Tibial nerve (tissue), 4 donors: ENCODE results near the gene TM9SF4. TPM values are rescaled to one million over a fixed set of nuclear protein-coding genes. Genes with fewer than 3 reads are reported as not detected.

Experiments
- DNase-seq, 2 donors: peaks; one replicate each; pipeline ENCODE4 v3.0.0-alpha.2; 2019; ENCODE audit warnings: low spot score in 2 of 2
- H3K27ac ChIP-seq, 4 donors: fragments of 200-600 bp; sonication (generic) in 3 of 4; one replicate each; pipeline ENCODE4 v1.5.1; 2017 to 2019; ENCODE audit warnings: mild to moderate bottlenecking in 1 of 4
- H3K27me3 ChIP-seq, 2 donors: fragments of 200-600 bp; sonication (generic) in 1 of 2; one replicate each; pipeline versions ENCODE4 v1.5.1 to v1.6.0; 2017 to 2019
- H3K36me3 ChIP-seq, 3 donors: fragments of 200-600 bp; sonication (generic); one replicate each; pipeline ENCODE4 v1.5.1; 2018 to 2019
- H3K4me1 ChIP-seq, 4 donors: fragments of 200-600 bp; sonication (generic) in 3 of 4; one replicate each; pipeline ENCODE4 v1.5.1; 2017 to 2019
- H3K4me3 ChIP-seq, 4 donors: fragments of 200-600 bp; sonication (generic) in 3 of 4; one replicate each; pipeline ENCODE4 v1.5.1; 2017 to 2019; ENCODE audit warnings: mild to moderate bottlenecking in 1 of 4, moderate library complexity in 1 of 4
- H3K9me3 ChIP-seq, 4 donors: fragments of 200-600 bp; sonication (generic) in 3 of 4; one replicate each; pipeline ENCODE4 v1.5.1; 2017 to 2019
- EP300 ChIP-seq, 2 donors: sonication (generic); formaldehyde crosslinking; IDR thresholded peaks; one replicate each; pipeline ENCODE4 v1.6.1; 2017; ENCODE audit warnings: antibody characterized with exemption in 2 of 2, mild to moderate bottlenecking in 1 of 2
- POLR2A ChIP-seq, 2 donors: fragments of 450-650 bp; IDR thresholded peaks; one replicate each; pipeline ENCODE4 v1.6.1; 2017; ENCODE audit warnings: antibody characterized with exemption in 2 of 2, mild to moderate bottlenecking in 2 of 2, moderate library complexity in 2 of 2
- WGBS, 2 donors: methylation state at CpG; one replicate each; pipeline ENCODE4 v1.1.5; 2018; 5-methylcytosine and 5-hydroxymethylcytosine counted together
- total RNA-seq, 4 donors: library from RNA; depleted of rRNA; stranded (reverse); fragments of >200 nt; gene quantifications; one replicate each; pipeline ENCODE4 v1.1.0, GENCODE V29; 2016
- TF ChIP-seq, protein P1 (sequence below), 5 experiments: fragments of 200-600 bp in 3 of 5; fragments of 450-650 bp in 2 of 5; sonication (generic) in 3 of 5; IDR thresholded peaks; one replicate each; pipeline ENCODE4 v1.5.1; 2016 to 2019; ENCODE audit warnings: antibody characterized with exemption in 5 of 5, mild to moderate bottlenecking in 3 of 5, moderate library complexity in 2 of 5

Gene TM9SF4
- total RNA-seq, 4 donors from 2014 or later, result 23.1 to 40.5 (median 28.8) TPM

DNA sequence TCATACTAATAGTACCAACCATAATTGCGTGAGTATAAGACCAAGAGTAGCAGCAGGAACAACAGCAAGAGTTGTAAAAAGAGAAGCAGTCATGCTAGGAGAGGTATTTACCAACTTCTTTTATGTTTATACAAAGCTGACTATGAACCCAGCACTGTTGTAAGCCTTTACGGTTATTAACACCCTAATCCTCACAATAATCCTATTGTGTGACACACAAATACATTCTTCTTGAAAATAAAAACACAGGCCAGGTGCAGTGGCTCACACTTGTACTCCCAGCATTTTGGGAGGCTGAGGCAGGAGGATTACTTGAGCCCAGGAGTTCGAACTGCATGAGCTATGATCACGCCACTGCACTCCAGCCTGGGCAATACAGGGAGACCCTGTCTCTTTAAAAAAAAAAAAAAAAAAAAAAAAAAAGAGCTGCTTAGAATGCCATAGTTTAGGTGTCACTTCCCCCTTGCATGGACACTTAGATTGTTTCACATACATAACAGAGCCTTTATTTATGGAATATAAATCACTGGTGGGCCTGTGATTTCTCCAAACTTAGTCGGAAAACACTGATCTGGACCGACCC is 37.3 kb upstream of the TM9SF4 start:
- Histone ChIP-seq H3K27me3 (no peaks in the 10 kb centered on the region), H3K4me3 (no peak overlapping the region), H3K36me3 (no peaks in the 10 kb centered on the region), H3K27ac (no peak overlapping the region), H3K4me1 (no peaks in the 10 kb centered on the region), H3K9me3 (no peaks in the 10 kb centered on the region)
- no peak for DNase-seq
- no peak for TF ChIP-seq EP300 (IDR thresholded peaks at IDR 0.05)
- TF ChIP-seq, protein P1, sequence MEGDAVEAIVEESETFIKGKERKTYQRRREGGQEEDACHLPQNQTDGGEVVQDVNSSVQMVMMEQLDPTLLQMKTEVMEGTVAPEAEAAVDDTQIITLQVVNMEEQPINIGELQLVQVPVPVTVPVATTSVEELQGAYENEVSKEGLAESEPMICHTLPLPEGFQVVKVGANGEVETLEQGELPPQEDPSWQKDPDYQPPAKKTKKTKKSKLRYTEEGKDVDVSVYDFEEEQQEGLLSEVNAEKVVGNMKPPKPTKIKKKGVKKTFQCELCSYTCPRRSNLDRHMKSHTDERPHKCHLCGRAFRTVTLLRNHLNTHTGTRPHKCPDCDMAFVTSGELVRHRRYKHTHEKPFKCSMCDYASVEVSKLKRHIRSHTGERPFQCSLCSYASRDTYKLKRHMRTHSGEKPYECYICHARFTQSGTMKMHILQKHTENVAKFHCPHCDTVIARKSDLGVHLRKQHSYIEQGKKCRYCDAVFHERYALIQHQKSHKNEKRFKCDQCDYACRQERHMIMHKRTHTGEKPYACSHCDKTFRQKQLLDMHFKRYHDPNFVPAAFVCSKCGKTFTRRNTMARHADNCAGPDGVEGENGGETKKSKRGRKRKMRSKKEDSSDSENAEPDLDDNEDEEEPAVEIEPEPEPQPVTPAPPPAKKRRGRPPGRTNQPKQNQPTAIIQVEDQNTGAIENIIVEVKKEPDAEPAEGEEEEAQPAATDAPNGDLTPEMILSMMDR (IDR thresholded peaks at IDR 0.05), result no peak
- TF ChIP-seq POLR2A (IDR thresholded peaks at IDR 0.05), result no peak
- 57% methylated on average over 6 of the region's 6 CpGs for WGBS, 2 donors

DNA sequence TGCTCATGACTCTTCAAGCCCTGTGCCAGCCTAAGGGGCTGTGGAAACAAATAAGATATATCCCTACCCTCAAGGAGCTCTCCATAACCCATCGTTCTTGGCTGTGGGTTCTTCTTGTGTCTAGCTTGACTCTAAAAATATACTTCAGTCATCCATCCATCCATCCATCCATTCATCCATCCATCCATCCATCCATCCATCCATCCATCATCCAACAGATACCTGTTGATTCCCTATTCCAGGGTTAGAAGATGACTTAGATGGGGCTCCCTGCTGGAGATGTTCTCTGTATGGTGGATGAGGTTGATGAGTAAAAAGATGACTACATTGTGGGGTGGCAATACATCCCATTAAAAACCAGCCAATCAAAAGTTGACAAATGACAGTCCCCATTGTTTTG is 34.0 kb upstream of the TM9SF4 start:
- DNase-seq, result no peak
- Histone ChIP-seq H3K27me3 (no peaks in the 10 kb centered on the region), H3K9me3 (no peaks in the 10 kb centered on the region), H3K4me3 (no peak overlapping the region), H3K27ac (no peak overlapping the region), H3K4me1 (no peaks in the 10 kb centered on the region), H3K36me3 (no peaks in the 10 kb centered on the region)
- TF ChIP-seq POLR2A (IDR thresholded peaks at IDR 0.05), result no peak
- TF ChIP-seq, protein P1 (IDR thresholded peaks at IDR 0.05), result no peak
- 88% methylated on average over 1 of the region's 1 CpG for WGBS, 2 donors

DNA sequence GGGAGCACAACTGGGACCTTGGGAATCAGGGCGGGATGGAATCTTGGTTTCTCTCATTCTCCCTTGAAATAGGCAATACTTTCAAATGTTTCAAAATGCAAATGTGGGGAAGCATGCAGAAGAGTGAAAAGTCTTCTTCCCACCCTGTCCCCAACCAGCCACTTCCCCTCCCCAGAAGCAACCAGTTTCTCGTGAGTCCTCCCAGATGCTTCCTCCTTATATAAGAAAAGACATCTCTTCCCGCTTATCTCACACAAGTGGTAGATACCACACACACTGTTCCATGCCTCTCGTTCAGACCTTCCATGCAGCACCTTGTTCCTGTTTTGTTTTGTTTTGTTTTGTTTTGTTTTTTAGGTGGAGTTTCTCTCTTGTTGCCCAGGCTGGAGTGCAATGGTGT is 32.3 kb upstream of the TM9SF4 start:
- no peak overlapping the region for H3K27ac ChIP-seq
- H3K4me3 ChIP-seq, result no peak overlapping the region
- H3K9me3 ChIP-seq, result no peaks in the 10 kb centered on the region
- H3K27me3 ChIP-seq, result no peaks in the 10 kb centered on the region
- no peaks in the 10 kb centered on the region for H3K36me3 ChIP-seq
- no peak for TF ChIP-seq EP300 (IDR thresholded peaks at IDR 0.05)
- TF ChIP-seq, protein P1 (IDR thresholded peaks at IDR 0.05), result no peak
- TF ChIP-seq POLR2A (IDR thresholded peaks at IDR 0.05), result no peak
- WGBS, 2 donors, result 74 to 77% methylated on average over 4 of the region's 4 CpGs
- DNase-seq, result no peak
- H3K4me1 ChIP-seq, result no peaks in the 10 kb centered on the region

DNA sequence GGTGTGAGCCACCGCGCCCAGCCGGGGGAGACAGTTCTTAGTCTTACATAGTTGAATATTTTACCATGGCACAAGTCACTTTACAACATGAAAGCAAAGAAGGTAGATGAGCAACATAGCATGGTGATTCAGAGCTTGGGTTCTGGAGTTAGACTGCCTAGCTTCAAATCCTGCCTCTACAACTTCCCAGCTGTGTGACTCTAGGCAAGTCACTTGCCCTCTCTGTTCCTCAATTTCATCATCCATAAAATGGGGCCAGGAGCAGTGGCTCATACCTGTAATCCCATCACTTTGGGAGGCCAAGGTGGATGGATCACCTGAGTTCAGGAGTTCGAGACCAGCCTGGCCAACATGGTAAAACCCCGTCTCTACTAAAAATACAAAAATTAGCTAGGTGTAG is 31.2 kb upstream of the TM9SF4 start:
- Histone ChIP-seq H3K27me3 (peaks cover 0 to 5% of the 10 kb centered on the region in 2 donors), H3K4me1 (no peaks in the 10 kb centered on the region), H3K36me3 (no peaks in the 10 kb centered on the region), H3K27ac (no peak overlapping the region), H3K9me3 (no peaks in the 10 kb centered on the region), H3K4me3 (no peak overlapping the region)
- DNase-seq, result no peak
- TF ChIP-seq, protein P1 (IDR thresholded peaks at IDR 0.05), result no peak
- TF ChIP-seq EP300 (IDR thresholded peaks at IDR 0.05) (no peak), POLR2A (IDR thresholded peaks at IDR 0.05) (no peak)
- WGBS, 2 donors, result 80 to 94% methylated on average over 5 of the region's 5 CpGs

DNA sequence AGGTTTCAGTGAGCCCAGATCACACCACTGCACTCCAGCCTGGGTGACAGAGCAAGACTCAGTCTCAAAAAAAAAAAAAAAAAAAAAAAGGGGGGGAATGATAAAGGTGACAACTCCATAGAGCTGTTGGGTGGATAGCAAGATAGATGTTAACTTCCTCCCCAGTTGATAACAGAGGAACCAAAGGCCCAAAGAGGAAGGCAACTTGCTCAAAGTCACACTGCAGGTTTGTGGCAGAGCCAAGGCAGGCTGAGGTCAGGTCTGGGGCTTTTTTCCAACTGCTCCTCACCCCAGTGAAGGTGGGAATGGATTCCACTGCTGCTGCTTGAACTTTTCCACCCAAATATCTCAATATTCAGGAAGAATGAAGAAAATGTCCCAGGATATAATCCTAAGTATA is 30.7 kb upstream of the TM9SF4 start:
- no peak for TF ChIP-seq EP300 (IDR thresholded peaks at IDR 0.05)
- TF ChIP-seq POLR2A (IDR thresholded peaks at IDR 0.05), result no peak
- TF ChIP-seq, protein P1 (IDR thresholded peaks at IDR 0.05), result no peak
- Histone ChIP-seq H3K27ac (no peak overlapping the region), H3K4me1 (no peaks in the 10 kb centered on the region), H3K9me3 (no peaks in the 10 kb centered on the region), H3K27me3 (peaks cover 0 to 5% of the 10 kb centered on the region in 2 donors), H3K36me3 (no peaks in the 10 kb centered on the region), H3K4me3 (no peak overlapping the region)
- DNase-seq, result no peak
